ENCODE results near the gene IPO5.

- TF ChIP-seq CTCF (IDR thresholded peaks at IDR 0.05) (no peak), POLR2A (IDR thresholded peaks at IDR 0.05) (no peak)
Observed at GRCh38 chr13:98018293-98018692, 64.8 kb downstream of the IPO5 start.
